GM19043 (cell line): Measurements from ENCODE around the gene FAM168A.

Source experiments
- ATAC-seq: cut with Tn5 transposase; IDR thresholded peaks from one replicate; pipeline ENCODE4 v1.9.1; 2021; ENCODE audit warnings: low read depth; ENCODE audit not compliant: unreplicated experiment

Gene FAM168A

DNA sequence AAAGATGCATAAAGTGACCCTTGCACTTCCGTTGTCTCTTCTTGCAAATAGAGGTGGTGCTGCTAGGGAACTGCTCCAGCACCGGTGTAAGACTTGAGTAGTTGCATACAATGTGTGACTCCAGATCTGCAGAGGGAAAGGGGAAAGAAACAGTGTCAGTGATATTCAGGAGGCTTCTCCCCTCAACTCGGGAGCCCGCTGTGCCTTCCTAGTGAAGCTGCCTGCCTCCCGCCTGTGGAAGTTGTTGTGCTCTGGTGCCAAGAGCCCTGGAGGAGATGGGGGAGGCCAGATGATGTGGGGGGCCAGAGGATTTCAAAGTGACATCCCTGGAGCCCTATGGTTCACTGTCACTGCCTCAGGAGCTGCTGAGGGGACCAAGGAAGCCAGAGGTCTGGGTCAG lies 191.3 kb downstream of the FAM168A start:
- no peak for ATAC-seq

- no peak for ATAC-seq
These were observed 191.8 kb downstream of the FAM168A start for GRCh38 chr11:73406131-73406530.

- ATAC-seq, result no peak
These were observed 192.8 kb downstream of the FAM168A start for GRCh38 chr11:73405146-73405510.

GRCh38 chr11:73404506-73405145 lies 193.3 kb downstream of the FAM168A start:
- ATAC-seq, result no peak

DNA sequence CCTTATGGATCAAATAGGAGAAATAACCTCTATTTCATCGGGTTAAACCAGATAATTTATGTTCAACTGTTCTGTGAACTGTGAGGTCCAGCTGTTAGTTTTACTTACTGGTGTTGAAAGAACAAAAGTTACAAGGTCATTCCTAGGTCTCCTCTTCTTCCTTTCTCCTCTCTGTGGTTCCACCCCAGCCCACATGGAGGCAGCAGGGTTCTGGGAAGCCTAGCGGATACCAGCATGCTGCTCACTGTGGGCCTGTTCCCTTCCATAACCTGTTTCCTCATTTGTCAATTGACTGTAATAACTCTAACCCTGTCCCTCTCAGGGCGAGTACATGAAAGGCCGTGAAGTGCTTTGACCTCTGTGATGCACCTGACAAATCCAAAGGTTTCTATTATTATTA lies 193.9 kb downstream of the FAM168A start:
- no peak for ATAC-seq

GRCh38 chr11:73403541-73403940 lies 194.4 kb downstream of the FAM168A start:
- no peak for ATAC-seq

DNA sequence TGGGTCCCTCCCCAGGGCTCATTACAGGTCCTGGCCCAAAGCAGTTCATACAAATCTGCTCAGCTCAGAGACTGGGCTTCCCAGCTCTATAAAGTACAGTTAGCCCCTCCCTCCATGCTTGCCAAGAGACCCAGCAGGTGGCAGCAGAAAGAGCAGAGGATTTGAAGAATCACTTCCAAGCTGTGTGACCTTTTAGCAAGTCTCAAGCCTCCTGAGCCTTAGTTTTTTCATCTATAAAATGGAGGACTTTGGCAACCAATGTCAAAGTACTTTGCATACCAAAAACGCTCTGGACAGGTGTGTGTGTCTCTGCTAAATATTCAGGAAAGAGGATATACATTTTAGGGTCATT lies 195.1 kb downstream of the FAM168A start:
- ATAC-seq, result no peak

DNA sequence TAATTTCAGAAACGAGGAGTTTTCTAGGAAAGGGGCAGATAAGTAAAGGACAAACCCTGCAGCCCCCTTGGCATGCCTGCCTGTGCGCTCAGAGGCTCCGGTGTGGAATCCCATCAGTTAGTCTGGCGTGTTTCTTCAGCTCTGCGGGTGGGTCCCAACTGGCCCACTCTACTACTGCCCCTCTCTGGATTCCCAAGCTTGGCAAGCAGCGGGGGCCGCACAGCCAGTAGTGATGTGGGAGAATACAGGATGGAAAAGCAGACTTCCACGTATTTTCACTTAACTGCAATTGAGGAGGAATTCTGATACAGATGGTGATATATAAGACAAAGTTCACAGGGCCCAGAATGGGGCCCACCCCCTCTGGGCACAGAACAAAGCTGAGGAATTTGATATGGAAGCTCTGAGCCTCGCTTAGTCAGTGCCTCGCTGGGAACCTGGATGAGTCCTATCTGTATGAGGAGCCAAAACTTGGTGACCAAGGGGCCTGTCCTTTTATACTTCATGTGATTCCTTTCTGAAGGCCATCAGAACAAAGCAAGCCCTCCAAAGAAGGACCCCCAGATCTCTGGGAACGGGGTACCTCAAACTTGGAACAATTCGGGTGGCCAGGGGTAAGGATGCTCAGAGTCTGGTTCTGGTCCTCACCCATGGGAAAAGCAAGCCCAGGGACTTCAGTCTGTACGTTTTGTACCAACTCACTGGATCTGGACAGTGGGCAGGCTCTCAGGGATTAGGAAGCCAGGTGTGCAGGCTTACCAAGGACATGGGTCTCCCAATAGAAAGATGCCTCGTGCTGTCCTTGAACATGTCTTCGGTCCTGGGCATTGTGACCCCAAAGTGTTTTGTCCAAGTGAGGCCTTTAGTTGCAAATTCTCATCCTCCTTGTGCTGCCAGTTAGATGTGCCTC lies 195.7 kb downstream of the FAM168A start:
- ATAC-seq, result no peak

DNA sequence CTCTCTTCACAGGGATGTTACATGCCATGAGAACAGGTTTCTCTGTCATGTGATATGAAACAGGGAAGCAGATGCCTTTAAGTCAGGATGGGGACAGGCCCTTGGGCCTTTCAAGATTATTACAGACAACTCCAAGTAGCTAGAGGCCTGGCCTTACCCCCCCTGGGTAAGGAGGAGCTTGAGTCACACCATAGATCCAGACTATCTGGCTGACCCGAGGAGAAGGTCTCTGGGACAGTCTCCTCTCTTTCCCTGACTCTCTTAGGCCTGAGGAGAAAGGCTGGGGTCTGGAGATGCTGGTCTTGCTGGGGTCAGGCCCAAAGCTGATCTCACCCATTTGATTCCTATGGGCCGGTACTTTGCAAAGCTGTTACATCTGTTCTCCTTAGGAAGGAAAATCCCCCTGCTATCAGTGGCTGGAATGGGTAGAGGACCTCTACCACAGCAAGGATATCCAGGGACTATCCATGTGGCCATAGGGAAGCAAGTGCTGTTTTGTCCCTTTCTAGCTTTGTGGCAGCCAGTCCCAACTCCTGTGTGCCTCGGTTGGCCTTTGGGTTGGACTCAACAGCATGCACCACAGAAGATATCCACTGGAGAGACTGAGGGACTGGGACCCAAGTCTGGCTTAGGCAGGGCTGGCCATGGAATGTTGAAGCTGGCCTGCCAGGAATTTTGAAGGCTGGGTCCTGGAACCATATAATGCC lies 196.5 kb downstream of the FAM168A start:
- no peak for ATAC-seq

GRCh38 chr11:73400293-73400692 lies 197.6 kb downstream of the FAM168A start:
- ATAC-seq, result no peak

- no peak for ATAC-seq
These were observed 198.3 kb downstream of the FAM168A start for GRCh38 chr11:73399636-73400035.

GRCh38 chr11:73399159-73399590 lies 198.7 kb downstream of the FAM168A start:
- ATAC-seq, result no peak

DNA sequence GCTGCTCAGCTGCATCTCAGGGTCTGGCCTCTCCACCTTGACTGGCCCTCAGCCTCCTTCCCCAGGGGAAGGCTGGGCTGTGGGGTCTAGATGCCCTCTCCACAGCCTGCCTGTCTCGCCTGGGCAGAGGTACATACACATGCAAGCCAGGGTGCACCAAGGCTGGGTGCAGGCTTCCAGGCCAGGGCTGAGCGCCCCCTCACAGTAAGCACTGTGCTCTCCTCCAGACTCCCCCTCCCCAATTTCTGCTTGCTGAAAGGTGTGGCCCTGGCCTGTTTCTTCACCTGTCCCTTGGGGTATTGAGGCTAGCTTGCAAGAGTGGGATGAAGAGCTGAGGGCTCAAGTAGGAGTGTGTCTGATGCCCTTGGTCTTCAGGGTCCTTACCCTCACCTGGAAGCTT lies 199.2 kb downstream of the FAM168A start:
- ATAC-seq, result no peak

GRCh38 chr11:73398132-73398526 lies 199.8 kb downstream of the FAM168A start:
- ATAC-seq, result no peak

GRCh38 chr11:73397468-73398131 lies 200.3 kb downstream of the FAM168A start:
- ATAC-seq, result no peak

- ATAC-seq, result no peak
These were observed 200.9 kb downstream of the FAM168A start for GRCh38 chr11:73396985-73397384.

GRCh38 chr11:73396251-73396930 lies 201.5 kb downstream of the FAM168A start:
- ATAC-seq, result no peak

DNA sequence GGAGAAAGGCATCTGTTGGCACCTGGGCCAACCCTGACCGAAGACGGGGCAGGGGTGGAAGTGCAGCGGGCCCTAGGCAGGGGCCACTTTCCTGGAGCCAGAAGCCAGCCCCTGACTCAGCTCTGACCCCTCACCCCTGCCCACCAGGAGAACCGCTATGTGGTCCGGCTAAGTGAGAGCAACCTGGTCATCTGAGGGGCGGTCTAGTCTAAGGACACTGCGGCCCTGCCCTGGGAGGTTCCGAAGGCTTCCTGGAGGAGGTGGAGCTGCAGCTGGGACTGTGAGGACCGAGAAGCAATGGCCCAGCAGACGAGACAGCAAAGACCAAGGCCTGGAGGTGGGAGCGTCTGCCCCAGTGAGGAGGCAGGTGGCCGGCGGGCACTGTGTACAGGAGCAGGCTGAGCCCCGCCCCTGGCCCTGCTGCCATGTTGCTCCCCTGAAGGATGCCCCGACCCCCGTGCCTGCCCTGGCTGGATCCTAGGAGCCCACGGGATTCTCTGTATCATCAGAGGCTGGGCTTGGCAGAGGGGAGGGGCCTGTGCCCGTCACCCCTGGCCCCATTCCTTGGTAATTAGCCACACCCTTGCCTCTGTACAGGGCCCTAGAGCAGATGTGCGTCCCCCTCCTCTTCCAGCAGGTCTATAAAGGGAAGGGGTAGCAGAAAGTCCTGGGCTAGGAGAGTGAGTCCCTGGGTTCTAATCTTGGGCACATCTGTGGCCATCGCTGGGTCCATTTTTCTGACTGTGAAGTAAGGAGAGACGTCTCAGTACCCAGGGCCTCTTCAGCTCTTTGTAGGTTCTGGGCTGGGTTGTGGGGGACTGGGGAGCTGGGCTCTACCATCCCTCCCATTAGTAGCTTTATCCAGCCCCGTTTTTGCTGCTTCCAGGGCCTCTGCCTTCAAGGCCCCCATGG lies 202.4 kb downstream of the FAM168A start:
- no peak for ATAC-seq
